ENCODE results near the gene HNRNPA3. TPM values are rescaled to one million over a fixed set of nuclear protein-coding genes. Genes with fewer than 3 reads are reported as not detected.

Gene HNRNPA3
- total RNA-seq, 1 experiment from 2014 or later, result 179 TPM

- Mint-ChIP-seq H3K4me1 (ENCODE audit: insufficient read depth, unreplicated experiment) (peaks cover 32% of the 10 kb centered on the region), H3K27ac (ENCODE audit: low read depth, unreplicated experiment) (no peak overlapping the region), H3K9me3 (ENCODE audit: unreplicated experiment) (no peaks in the 10 kb centered on the region), H3K36me3 (ENCODE audit: insufficient read depth, unreplicated experiment) (peaks cover 55% of the 10 kb centered on the region), H3K4me3 (ENCODE audit: unreplicated experiment) (peak overlapping the region; percentile 28), H3K27me3 (ENCODE audit: insufficient read depth, unreplicated experiment) (no peaks in the 10 kb centered on the region)
- POLR2A ChIA-PET, result interaction anchor here (0.7 to 1.7 kb wide), 6 partner anchors 9 to 249 kb away, joined by 3 to 8 read pairs (median 4); partner anchors contain the start of gene NFE2L2
- CTCF ChIA-PET, result interaction anchor here (0.6 kb wide), 1 partner anchor 358 kb away, joined by 3 read pairs; no protein-coding TSS in a partner anchor
- no peak for DNase-seq (ENCODE audit: unreplicated experiment)
- intact Hi-C loops (cut with micrococcal nuclease), result no loop called here
- BruUV-seq (replicated peaks), result no TSS peak
- no peak for TF ChIP-seq CTCF (IDR thresholded peaks at IDR 0.05; ENCODE audit: unreplicated experiment)
Measured at GRCh38 chr2:177256695-177257094, 44.1 kb downstream of the HNRNPA3 start.

- CTCF ChIA-PET, result interaction anchor here (0.6 kb wide), 1 partner anchor 136 kb away, joined by 4 read pairs; no protein-coding TSS in a partner anchor
- Mint-ChIP-seq H3K9me3 (ENCODE audit: unreplicated experiment) (no peaks in the 10 kb centered on the region), H3K4me3 (ENCODE audit: unreplicated experiment) (no peak overlapping the region), H3K27ac (ENCODE audit: low read depth, unreplicated experiment) (no peak overlapping the region), H3K27me3 (ENCODE audit: insufficient read depth, unreplicated experiment) (no peaks in the 10 kb centered on the region), H3K36me3 (ENCODE audit: insufficient read depth, unreplicated experiment) (peaks cover 48% of the 10 kb centered on the region), H3K4me1 (ENCODE audit: insufficient read depth, unreplicated experiment) (peaks cover 26% of the 10 kb centered on the region)
- DNase-seq (ENCODE audit: unreplicated experiment), result no peak
- BruUV-seq (replicated peaks), result no TSS peak
- POLR2A ChIA-PET, result interaction anchor here (0.7 to 1.7 kb wide), 4 partner anchors 11 to 88 kb away, joined by 3 to 5 read pairs (median 4); no protein-coding TSS in a partner anchor
- intact Hi-C loops (cut with micrococcal nuclease), result no loop called here
- no peak for TF ChIP-seq CTCF (IDR thresholded peaks at IDR 0.05; ENCODE audit: unreplicated experiment)
Measured at GRCh38 chr2:177257471-177257870, 44.9 kb downstream of the HNRNPA3 start.

GRCh38 chr2:177258059-177258458 is 45.5 kb downstream of the HNRNPA3 start:
- POLR2A ChIA-PET, result interaction anchor here (0.7 to 4.6 kb wide), 4 partner anchors 12 to 93 kb away, joined by 3 to 33 read pairs (median 3); no protein-coding TSS in a partner anchor

GRCh38 chr2:177260379-177260778 is 47.8 kb downstream of the HNRNPA3 start:
- Mint-ChIP-seq H3K9me3 (ENCODE audit: unreplicated experiment) (no peaks in the 10 kb centered on the region), H3K27me3 (ENCODE audit: insufficient read depth, unreplicated experiment) (no peaks in the 10 kb centered on the region), H3K4me1 (ENCODE audit: insufficient read depth, unreplicated experiment) (peaks cover 9% of the 10 kb centered on the region), H3K4me3 (ENCODE audit: unreplicated experiment) (peak overlapping the region; percentile 89), H3K27ac (ENCODE audit: low read depth, unreplicated experiment) (peak overlapping the region; percentile 90), H3K36me3 (ENCODE audit: insufficient read depth, unreplicated experiment) (peaks cover 28% of the 10 kb centered on the region)
- ChIA-PET CTCF (interaction anchor here (0.7 to 1.8 kb wide), 9 partner anchors 8 to 339 kb away, joined by 3 to 6 read pairs (median 4); no protein-coding TSS in a partner anchor), POLR2A (interaction anchor here (0.6 to 9.7 kb wide), 26 partner anchors 9 to 447 kb away, joined by 3 to 198 read pairs (median 6); no protein-coding TSS in a partner anchor)
- TF ChIP-seq CTCF (IDR thresholded peaks at IDR 0.05; ENCODE audit: unreplicated experiment), result no peak
- intact Hi-C loops (cut with micrococcal nuclease), result no loop called here
- DNase-seq (ENCODE audit: unreplicated experiment), result no peak
- BruUV-seq (replicated peaks), result no TSS peak

More at GRCh38 chr2:177258059-177258458, 45.5 kb downstream of the HNRNPA3 start:
- no peak overlapping the region for H3K4me3 Mint-ChIP-seq (ENCODE audit: unreplicated experiment)
- peaks cover 20% of the 10 kb centered on the region for H3K4me1 Mint-ChIP-seq (ENCODE audit: insufficient read depth, unreplicated experiment)
- DNase-seq (ENCODE audit: unreplicated experiment), result no peak
- CTCF ChIA-PET, result interaction anchor here (0.6 kb wide), 1 partner anchor 136 kb away, joined by 4 read pairs; no protein-coding TSS in a partner anchor
- no peaks in the 10 kb centered on the region for H3K9me3 Mint-ChIP-seq (ENCODE audit: unreplicated experiment)
- H3K27me3 Mint-ChIP-seq (ENCODE audit: insufficient read depth, unreplicated experiment), result no peaks in the 10 kb centered on the region
- no TSS peak for BruUV-seq (replicated peaks)
- no peak overlapping the region for H3K27ac Mint-ChIP-seq (ENCODE audit: low read depth, unreplicated experiment)
- peaks cover 45% of the 10 kb centered on the region for H3K36me3 Mint-ChIP-seq (ENCODE audit: insufficient read depth, unreplicated experiment)
- TF ChIP-seq CTCF (IDR thresholded peaks at IDR 0.05; ENCODE audit: unreplicated experiment), result no peak
- intact Hi-C loops (cut with micrococcal nuclease), result no loop called here

Measured in MCF 10A (cell line).